GM21367 (cell line): ENCODE measurements around the gene TRIM73.
"Not testable (repeated sequence)": the region's sequence is repeated elsewhere in the genome, so short reads cannot be mapped to it uniquely, and the experiment has no call there.

Experiments used
- ATAC-seq: cut with Tn5 transposase; IDR thresholded peaks from one replicate; pipeline ENCODE4 v1.9.1; 2021; ENCODE audit not compliant: unreplicated experiment

Gene TRIM73

GRCh38 chr7:75395329-75395728 lies at the start of gene TRIM73:
Gene TRIM73 (plus strand): TSS chr7:75395629. CDS start chr7:75398934, 3,305 bp downstream.
- ATAC-seq = not testable (repeated sequence)

DNA sequence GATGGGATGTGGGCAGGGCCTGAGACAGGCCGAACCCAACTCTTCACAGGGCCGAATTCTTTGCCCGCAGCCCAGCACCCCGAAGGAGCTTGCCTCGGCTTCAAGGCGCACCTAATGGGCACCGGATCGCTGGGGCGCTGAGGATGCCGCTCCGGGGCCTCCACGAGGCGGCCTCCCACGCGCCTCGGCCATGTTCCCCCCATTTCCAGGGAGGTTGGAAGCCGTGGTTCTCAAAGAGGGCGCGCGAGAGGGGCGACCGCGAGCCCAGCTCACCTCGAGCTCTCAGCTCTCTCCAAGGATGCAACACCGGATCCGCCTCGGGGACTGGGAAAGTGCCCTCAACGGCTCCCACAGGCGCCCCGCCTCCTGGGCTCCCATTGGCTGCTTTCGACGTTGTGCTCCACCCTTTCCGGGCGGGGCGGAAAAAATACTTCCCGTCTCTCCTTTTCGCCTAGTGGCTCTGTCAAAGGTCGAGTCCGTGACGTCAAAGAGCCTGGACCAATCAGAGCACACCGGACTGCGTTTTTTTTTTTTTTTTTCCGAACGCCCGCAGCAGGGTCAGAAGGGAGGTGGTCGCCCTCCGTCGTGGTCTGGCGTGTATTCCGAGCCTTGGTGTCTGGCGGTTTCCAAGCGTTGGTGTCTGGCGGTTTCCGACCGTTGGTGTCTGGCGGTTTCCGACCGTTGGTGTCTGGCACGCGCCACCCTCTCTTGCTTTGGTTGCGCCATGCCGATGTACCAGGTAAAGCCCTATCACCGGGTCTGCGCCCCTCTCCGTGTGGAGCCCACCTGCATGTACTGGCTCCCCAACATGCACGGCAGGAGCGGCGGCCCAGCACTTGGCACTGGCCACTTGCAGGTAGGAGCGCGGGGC lies 36.5 kb upstream of the TRIM73 start:
- peak; percentile 50 for ATAC-seq

DNA sequence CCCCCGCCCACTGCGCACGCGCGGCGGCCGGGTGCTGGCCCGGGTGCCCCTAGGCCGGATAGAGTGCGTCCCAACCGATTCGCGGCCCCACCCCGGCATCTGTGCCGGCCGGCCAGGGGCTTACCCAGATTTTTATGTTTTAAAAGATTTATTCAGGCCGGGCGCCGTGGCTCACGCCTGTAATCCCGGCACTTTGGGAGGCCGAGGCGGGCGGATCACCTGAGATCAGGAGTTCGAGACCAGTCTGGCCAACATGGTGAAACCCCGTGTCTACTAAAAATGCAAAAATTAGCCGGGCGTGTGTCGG lies 35.9 kb upstream of the TRIM73 start:
- peak; percentile 45 for ATAC-seq

DNA sequence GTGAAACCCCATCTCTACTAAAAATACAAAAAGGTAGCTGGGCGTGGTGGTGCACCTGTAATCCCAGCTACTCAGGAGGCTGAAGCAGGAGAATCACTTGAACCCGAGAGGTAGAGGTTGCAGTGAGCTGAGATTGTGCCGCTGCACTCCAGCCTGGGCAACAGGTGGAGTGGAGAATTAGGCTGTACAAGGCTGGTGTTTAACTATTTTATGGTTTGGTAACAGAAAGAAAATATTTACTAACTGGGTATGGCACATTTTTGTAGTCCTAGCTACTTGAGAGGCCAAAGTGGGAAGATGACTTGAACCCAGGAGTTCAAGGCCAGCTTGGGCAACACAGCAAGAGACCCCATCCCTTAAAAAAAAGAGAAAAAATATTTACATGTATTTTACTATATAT lies 31.4 kb upstream of the TRIM73 start:
- not testable (repeated sequence) for ATAC-seq

DNA sequence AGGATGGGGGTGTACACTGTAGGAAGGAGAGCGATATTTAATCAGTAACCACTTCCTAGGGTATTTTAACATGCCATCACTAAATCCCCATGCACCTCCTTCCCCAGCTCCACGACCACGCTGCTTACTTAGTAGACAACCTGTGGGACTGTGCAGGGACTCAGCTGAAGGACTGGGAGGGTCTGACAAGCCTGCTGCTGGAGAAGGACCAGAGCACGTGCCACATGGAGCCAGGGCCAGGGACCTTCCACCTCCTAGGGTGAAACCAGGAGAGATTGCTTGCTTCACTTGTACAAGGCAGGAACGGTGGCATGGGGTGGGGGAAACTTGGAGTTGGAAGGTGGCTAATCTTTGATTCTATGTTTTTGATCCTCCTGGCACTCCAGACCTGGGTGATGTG lies 28.8 kb upstream of the TRIM73 start:
- ATAC-seq = not testable (repeated sequence)

GRCh38 chr7:75367313-75367712 lies 28.1 kb upstream of the TRIM73 start:
- ATAC-seq = not testable (repeated sequence)

GRCh38 chr7:75374144-75374518 lies 21.3 kb upstream of the TRIM73 start:
- not testable (repeated sequence) for ATAC-seq

DNA sequence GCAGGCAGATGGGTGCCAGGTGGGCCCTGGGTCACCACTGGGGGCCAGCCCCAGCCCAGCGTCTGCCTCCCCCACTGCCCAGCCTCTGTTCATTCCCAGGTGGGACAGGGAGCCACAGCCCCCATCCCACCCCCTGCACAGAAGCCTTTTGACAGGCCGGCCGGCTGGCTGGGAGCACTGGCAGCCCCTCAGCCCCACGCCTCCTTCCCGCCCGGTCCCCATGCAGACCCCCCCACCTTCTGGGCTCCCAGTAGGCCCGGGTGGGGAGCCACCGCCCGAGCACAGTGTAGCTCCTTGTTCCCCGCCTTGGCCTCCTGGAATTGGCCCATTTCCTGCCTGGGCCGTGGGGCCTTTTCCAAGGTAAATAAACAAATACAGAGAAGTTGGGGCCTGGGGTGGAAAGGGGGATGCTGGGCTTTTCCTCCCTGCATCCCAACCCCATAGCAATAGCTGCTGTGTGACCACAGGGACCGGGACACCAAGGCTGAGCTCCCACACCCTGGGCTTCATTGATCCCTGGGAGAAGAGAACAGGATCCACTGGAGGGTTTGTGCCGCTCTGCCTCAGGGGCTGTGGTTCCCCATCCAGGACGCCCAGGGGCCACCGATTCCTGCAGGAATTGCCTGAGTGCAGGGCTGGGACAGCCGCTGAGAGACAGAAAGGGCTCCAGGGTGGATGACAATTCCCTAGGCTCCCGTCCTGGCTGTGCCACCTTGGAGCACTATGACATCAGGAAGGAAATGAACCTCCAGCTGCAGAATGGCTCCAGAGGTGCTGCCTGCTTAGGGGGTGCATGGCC lies 20.7 kb upstream of the TRIM73 start:
- not testable (repeated sequence) for ATAC-seq

- ATAC-seq = not testable (repeated sequence)
Measured at GRCh38 chr7:75393194-75393593, 2.2 kb upstream of the TRIM73 start.

DNA sequence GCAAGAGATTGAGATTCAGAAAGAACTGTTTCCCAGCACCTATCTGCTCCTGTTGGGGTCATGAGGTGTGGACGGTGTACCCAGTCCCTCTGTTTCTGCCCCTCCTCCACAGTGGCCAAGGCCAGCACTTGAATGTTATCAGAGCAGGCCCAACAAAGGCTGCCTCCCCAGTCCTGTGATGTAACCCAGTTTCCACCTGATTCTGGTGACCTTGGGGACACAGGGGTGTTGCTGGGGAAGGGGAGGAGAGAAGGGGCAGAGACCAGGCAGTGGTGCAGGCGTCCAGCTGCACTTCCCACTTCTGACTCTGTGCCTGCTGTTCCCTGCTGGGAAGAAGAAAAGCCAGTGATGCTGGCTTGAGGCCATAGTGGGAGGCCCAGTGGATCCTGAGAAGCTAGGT lies 2.4 kb downstream of the TRIM73 start:
- not testable (repeated sequence) for ATAC-seq

GRCh38 chr7:75398771-75399700 lies 3.6 kb downstream of the TRIM73 start:
- ATAC-seq = not testable (repeated sequence)

GRCh38 chr7:75400575-75400974 lies 5.1 kb downstream of the TRIM73 start:
- not testable (repeated sequence) for ATAC-seq

- not testable (repeated sequence) for ATAC-seq
Measured at GRCh38 chr7:75403455-75404443, 8.3 kb downstream of the TRIM73 start.

DNA sequence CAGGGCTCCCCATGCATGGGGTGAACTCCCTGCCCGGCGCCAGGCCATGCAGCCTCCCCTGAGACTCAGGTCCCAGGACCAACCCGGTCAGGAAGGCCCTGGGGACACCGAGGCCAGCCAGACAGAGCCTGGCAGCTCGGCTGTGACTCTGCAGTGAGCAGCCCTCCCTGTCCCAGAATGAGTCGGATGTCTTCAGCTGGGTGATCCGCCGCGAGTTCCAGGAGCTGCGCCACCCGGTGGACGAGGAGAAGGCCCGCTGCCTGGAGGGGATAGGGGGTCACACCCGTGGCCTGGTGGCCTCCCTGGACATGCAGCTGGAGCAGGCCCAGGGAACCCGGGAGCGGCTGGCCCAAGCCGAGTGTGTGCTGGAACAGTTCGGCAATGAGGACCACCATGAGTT lies 9.2 kb downstream of the TRIM73 start:
- ATAC-seq = not testable (repeated sequence)

GRCh38 chr7:75409880-75410822 lies 14.7 kb downstream of the TRIM73 start:
- ATAC-seq = peak; percentile 83

DNA sequence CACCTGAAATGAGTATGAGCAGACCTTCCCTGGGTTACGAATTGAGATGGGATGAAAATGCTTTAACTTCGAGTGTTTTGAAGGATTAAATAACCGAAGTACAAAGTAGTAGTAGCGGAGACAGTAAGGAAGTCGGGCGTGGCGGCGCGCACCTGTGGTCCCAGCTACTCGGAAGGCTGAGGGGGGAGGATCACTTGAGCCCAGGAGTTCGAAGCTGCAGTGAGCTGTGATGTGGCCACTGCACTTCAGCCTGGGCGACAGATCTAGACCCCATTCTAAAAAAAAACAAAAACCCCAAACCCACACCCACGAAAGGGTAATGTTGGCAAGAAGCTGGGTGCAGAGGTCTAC lies 15.4 kb downstream of the TRIM73 start:
- not testable (repeated sequence) for ATAC-seq

DNA sequence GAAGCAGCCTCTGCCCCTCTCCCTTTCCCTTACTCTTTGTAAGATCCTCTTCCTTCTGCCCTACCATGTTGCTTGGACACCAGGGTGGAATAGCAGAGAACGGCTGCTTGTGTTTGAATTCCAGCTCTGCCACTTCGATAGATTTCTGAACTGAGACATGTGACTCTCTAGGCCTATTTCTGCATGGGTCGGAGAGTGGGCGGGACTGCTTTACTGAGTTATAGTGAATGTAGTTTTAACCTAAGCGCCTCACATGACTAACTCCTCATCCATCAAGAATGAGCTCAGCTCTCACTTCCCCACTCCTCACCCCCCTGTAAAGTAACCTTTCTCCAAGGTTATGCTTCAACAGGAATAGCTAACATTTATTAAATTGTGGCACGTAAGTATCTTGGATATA lies 18.8 kb downstream of the TRIM73 start:
- ATAC-seq = not testable (repeated sequence)

DNA sequence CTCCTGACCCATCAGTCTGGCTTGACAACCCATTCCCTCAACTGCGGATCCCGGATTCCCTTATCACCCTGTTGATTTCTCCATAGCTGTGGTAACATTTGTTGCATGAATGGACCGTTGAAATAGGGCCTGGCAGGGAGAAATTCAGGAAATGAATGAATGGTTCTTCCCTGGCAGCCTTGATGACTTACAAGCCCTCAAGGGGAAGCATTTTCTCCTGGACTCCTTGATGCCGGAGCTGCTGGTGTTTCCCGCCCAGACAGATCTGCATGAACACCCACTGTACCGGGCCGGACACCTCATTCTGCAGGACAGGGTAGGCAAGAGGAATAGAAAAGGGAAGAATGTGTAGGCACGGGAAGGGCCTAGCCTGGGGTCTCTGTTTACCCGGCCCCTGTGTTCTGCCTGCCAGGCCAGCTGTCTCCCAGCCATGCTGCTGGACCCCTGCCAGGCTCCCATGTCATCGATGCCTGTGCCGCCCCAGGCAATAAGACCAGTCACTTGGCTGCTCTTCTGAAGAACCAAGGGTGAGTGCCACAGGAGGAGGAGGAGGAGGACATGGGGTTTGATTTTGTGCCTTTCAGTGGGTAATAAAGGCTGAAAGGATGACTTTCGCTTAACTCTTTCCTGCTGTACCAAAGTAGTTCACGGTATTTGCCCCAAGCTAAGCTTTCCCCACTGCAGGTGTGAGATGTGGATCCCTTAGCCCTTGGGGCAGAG lies 19.4 kb downstream of the TRIM73 start:
- ATAC-seq = not testable (repeated sequence)
